GM18519 (cell line): Measurements from ENCODE around the gene PRRC1.

Experiments
- ATAC-seq: cut with Tn5 transposase; IDR thresholded peaks from one replicate; pipeline ENCODE4 v1.9.1; 2021; ENCODE audit warnings: mild to moderate bottlenecking, moderate library complexity; ENCODE audit not compliant: unreplicated experiment, low FRiP score

PRRC1 gene

GRCh38 chr5:127602481-127602880 is 85.0 kb downstream of the PRRC1 start:
- no peak for ATAC-seq

- no peak for ATAC-seq
Observed at GRCh38 chr5:127602896-127603844, 85.7 kb downstream of the PRRC1 start.
